ENCODE measurements around the gene FAM50A. TPM values are rescaled to one million over a fixed set of nuclear protein-coding genes. Genes with fewer than 3 reads are reported as not detected.
A peak's percentile ranks its signal among the peaks of the same experiment; 100 is the strongest.

The FAM50A gene
- total RNA-seq, 3 donors from 2014 or later (not counting 1 experiment from before 2014, with no cell fraction given), result 48.9 to 63.2 (median 54.1) TPM

DNA sequence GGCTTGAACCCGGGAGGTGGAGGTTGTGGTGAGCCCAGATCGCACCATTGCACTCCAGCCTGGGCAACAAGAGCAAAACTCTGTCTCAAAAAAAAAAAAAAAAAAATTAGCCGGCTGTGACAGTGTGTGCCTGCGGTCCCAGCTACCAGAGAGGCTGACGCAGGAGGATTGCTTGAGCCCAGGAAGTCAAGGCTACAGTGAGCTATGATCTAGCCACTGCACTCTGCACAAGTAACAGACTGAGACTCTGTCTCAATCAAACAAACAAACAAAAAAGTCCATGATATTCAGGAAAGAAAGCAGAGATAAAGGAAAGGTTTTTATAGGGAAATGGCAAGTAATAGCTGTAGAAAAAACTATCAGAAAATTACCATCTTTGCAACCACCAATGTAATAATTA is 37.3 kb downstream of the FAM50A start:
- DNase-seq, result no peak
- Histone ChIP-seq H3K36me3 (ENCODE audit: control insufficient read depth, insufficient read depth, low read length) (peaks cover 13% of the 10 kb centered on the region), H3K27ac (ENCODE audit: low read length) (no peak overlapping the region), H3K9me3 (ENCODE audit: control insufficient read depth, insufficient read depth, low read length) (no peaks in the 10 kb centered on the region), H3K27me3 (ENCODE audit: control insufficient read depth, insufficient read depth, low read length) (no peaks in the 10 kb centered on the region), H3K4me1 (ENCODE audit: control insufficient read depth, insufficient read depth, low read length) (peaks cover 38% of the 10 kb centered on the region), H3K4me3 (ENCODE audit: low read length) (no peak overlapping the region)
- no peaks in the 10 kb centered on the region for H3K9me3 Mint-ChIP-seq
- H3K36me3 Mint-ChIP-seq, result no peaks in the 10 kb centered on the region
- no peaks in the 10 kb centered on the region for H3K27me3 Mint-ChIP-seq (ENCODE audit: low read depth in 2 of 2)
- peaks cover 0 to 12% of the 10 kb centered on the region in 2 donors for H3K4me1 Mint-ChIP-seq
- TF ChIP-seq, protein P1, sequence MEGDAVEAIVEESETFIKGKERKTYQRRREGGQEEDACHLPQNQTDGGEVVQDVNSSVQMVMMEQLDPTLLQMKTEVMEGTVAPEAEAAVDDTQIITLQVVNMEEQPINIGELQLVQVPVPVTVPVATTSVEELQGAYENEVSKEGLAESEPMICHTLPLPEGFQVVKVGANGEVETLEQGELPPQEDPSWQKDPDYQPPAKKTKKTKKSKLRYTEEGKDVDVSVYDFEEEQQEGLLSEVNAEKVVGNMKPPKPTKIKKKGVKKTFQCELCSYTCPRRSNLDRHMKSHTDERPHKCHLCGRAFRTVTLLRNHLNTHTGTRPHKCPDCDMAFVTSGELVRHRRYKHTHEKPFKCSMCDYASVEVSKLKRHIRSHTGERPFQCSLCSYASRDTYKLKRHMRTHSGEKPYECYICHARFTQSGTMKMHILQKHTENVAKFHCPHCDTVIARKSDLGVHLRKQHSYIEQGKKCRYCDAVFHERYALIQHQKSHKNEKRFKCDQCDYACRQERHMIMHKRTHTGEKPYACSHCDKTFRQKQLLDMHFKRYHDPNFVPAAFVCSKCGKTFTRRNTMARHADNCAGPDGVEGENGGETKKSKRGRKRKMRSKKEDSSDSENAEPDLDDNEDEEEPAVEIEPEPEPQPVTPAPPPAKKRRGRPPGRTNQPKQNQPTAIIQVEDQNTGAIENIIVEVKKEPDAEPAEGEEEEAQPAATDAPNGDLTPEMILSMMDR (IDR thresholded peaks at IDR 0.05), result no peak
- H3K4me3 Mint-ChIP-seq, result no peak overlapping the region
- no peak for ATAC-seq
- intact Hi-C loops (cut with micrococcal nuclease), result no loop called here
- H3K27ac Mint-ChIP-seq, result no peak overlapping the region
- 100% methylated on average over 1 of the region's 5 CpGs for WGBS (ENCODE audit: insufficient coverage)

DNA sequence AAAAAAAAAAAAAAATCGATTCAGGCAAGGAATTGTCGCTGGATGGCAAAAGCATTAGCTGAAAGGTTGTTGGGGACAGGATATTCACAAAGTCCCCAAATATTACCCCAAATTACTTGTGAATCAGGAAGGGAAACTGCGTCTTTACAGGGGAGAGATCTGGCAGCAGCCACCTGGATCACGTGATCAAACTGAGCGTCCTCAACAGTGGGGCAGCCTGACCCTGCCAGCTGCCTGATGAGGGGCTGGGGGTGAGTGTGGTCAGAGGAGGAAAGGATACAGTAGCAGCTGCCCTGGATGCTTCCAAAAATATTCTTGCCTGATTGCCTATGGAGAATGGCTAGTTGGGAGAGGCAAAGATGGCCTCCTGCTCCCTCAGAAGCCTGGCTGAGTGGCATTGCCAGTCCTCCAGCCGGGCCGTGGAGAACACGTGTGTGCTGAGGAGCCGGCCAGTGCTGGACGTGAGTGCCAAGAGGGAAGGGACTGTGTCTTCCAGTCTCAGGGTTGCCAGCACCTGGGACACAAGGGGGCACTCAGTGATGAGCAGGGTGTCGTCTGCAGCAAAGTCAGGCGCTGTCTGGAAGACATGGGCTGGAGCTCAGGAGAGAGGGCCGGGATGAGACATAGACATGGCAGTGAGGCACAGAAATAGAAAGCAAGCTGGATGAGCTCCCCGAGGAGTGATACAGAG is 38.1 kb downstream of the FAM50A start:
- TF ChIP-seq, protein P1 (IDR thresholded peaks at IDR 0.05), result no peak
- Histone ChIP-seq H3K4me1 (ENCODE audit: control insufficient read depth, insufficient read depth, low read length) (peaks cover 42% of the 10 kb centered on the region), H3K9me3 (ENCODE audit: control insufficient read depth, insufficient read depth, low read length) (no peaks in the 10 kb centered on the region), H3K4me3 (ENCODE audit: low read length) (no peak overlapping the region), H3K27me3 (ENCODE audit: control insufficient read depth, insufficient read depth, low read length) (no peaks in the 10 kb centered on the region), H3K27ac (ENCODE audit: low read length) (no peak overlapping the region), H3K36me3 (ENCODE audit: control insufficient read depth, insufficient read depth, low read length) (peaks cover 13% of the 10 kb centered on the region)
- Mint-ChIP-seq H3K4me3 (no peak overlapping the region), H3K27me3 (ENCODE audit: low read depth in 2 of 2) (no peaks in the 10 kb centered on the region), H3K27ac (no peak overlapping the region), H3K4me1 (peaks cover 0 to 14% of the 10 kb centered on the region in 2 donors), H3K9me3 (no peaks in the 10 kb centered on the region), H3K36me3 (no peaks in the 10 kb centered on the region)
- ATAC-seq (no peak), DNase-seq (no peak)
- WGBS (ENCODE audit: insufficient coverage), result 90% methylated on average over 12 of the region's 14 CpGs
- intact Hi-C loops (cut with micrococcal nuclease), result no loop called here

DNA sequence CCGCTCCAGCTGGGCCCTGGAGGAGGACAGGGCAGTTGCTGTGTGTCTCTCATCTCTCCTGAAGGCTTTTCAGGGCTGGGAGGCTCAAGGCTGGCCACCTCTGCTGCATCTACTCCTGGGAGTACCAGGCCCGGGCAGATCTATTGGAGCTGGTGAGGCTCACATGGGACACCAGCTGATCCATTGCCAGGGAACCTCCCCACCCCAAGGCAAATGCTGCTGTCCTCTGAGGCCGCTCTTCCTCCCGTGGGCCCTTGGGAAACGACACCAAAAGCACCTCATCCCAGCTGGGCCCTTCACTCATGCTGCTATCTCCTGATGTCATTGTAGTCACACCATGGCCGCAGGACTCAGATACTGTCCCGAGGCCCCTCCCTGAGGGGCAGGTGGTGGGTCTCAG is 38.8 kb downstream of the FAM50A start:
- Mint-ChIP-seq H3K27me3 (ENCODE audit: low read depth in 2 of 2) (no peaks in the 10 kb centered on the region), H3K4me1 (peaks cover 3 to 17% of the 10 kb centered on the region in 2 donors), H3K27ac (no peak overlapping the region), H3K4me3 (no peak overlapping the region), H3K9me3 (no peaks in the 10 kb centered on the region), H3K36me3 (no peaks in the 10 kb centered on the region)
- Histone ChIP-seq H3K4me3 (ENCODE audit: low read length) (no peak overlapping the region), H3K9me3 (ENCODE audit: control insufficient read depth, insufficient read depth, low read length) (no peaks in the 10 kb centered on the region), H3K27me3 (ENCODE audit: control insufficient read depth, insufficient read depth, low read length) (no peaks in the 10 kb centered on the region), H3K36me3 (ENCODE audit: control insufficient read depth, insufficient read depth, low read length) (peaks cover 16% of the 10 kb centered on the region), H3K4me1 (ENCODE audit: control insufficient read depth, insufficient read depth, low read length) (peaks cover 49% of the 10 kb centered on the region), H3K27ac (ENCODE audit: low read length) (no peak overlapping the region)
- TF ChIP-seq, protein P1 (IDR thresholded peaks at IDR 0.05), result no peak
- DNase-seq (no peak), ATAC-seq (no peak)
- 88% methylated on average over 7 of the region's 7 CpGs for WGBS (ENCODE audit: insufficient coverage)
- intact Hi-C loops (cut with micrococcal nuclease), result no loop called here

DNA sequence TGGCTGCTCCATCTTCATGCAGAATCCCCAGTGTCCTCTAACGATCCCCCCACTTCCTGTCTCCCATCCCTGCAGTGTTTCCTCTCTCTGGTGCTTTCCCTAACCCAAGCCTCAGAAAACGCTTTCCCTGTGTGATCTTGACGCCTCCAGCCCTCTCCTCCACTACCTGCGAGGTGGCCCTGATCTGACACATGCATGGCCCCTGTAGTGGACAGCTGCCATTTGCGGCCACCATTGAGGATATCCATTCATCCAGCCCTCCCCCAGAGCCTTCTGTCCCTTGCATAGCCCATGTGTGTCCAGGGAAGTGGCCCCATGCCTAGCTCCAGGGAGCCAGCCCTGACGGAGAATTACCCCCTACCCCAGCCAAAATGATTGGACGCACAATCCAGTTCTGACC is 39.4 kb downstream of the FAM50A start:
- H3K27me3 Mint-ChIP-seq (ENCODE audit: low read depth in 2 of 2), result no peaks in the 10 kb centered on the region
- H3K36me3 Mint-ChIP-seq, result no peaks in the 10 kb centered on the region
- H3K9me3 ChIP-seq (ENCODE audit: control insufficient read depth, insufficient read depth, low read length), result no peaks in the 10 kb centered on the region
- H3K27me3 ChIP-seq (ENCODE audit: control insufficient read depth, insufficient read depth, low read length), result no peaks in the 10 kb centered on the region
- H3K27ac ChIP-seq (ENCODE audit: low read length), result no peak overlapping the region
- H3K4me1 ChIP-seq (ENCODE audit: control insufficient read depth, insufficient read depth, low read length), result peaks cover 46% of the 10 kb centered on the region
- H3K4me1 Mint-ChIP-seq, result peaks cover 7 to 21% of the 10 kb centered on the region in 2 donors
- TF ChIP-seq, protein P1 (IDR thresholded peaks at IDR 0.05), result no peak
- intact Hi-C loops (cut with micrococcal nuclease), result no loop called here
- peaks cover 17% of the 10 kb centered on the region for H3K36me3 ChIP-seq (ENCODE audit: control insufficient read depth, insufficient read depth, low read length)
- H3K27ac Mint-ChIP-seq, result no peak overlapping the region
- H3K4me3 ChIP-seq (ENCODE audit: low read length), result no peak overlapping the region
- DNase-seq (no peak), ATAC-seq (no peak)
- H3K9me3 Mint-ChIP-seq, result no peaks in the 10 kb centered on the region
- 75% methylated on average over 6 of the region's 7 CpGs for WGBS (ENCODE audit: insufficient coverage)
- peak overlapping the region; percentile 17 for H3K4me3 Mint-ChIP-seq
